Measurements from ENCODE around the gene WDR90.

WDR90 gene

GRCh38 chr16:648781-649589 lies at the start of gene WDR90:
TSS of gene WDR90 (plus strand) at chr16:649365. CDS start at chr16:649417, 52 bp downstream.
- DNase-seq (ENCODE audit: low spot score): peak; percentile 94

- peak; percentile 71 for DNase-seq (ENCODE audit: low spot score)
Measured at GRCh38 chr16:600781-601180, 48.4 kb upstream of the WDR90 start.

- no peak for DNase-seq (ENCODE audit: low spot score)
Measured at GRCh38 chr16:603933-604332, 45.2 kb upstream of the WDR90 start.

GRCh38 chr16:606656-607307 lies 42.4 kb upstream of the WDR90 start:
- no peak for DNase-seq (ENCODE audit: low spot score)

- DNase-seq (ENCODE audit: low spot score): no peak
Measured at GRCh38 chr16:608019-608418, 41.1 kb upstream of the WDR90 start.

GRCh38 chr16:609316-609715 lies 39.8 kb upstream of the WDR90 start:
- DNase-seq (ENCODE audit: low spot score): no peak

GRCh38 chr16:609984-610383 lies 39.2 kb upstream of the WDR90 start:
- DNase-seq (ENCODE audit: low spot score): no peak

- no peak for DNase-seq (ENCODE audit: low spot score)
Measured at GRCh38 chr16:610513-611381, 38.4 kb upstream of the WDR90 start.

- no peak for DNase-seq (ENCODE audit: low spot score)
Measured at GRCh38 chr16:615122-615521, 34.0 kb upstream of the WDR90 start.

- DNase-seq (ENCODE audit: low spot score): no peak
Measured at GRCh38 chr16:616733-617586, 32.2 kb upstream of the WDR90 start.

- no peak for DNase-seq (ENCODE audit: low spot score)
Measured at GRCh38 chr16:617855-618254, 31.3 kb upstream of the WDR90 start.

- no peak for DNase-seq (ENCODE audit: low spot score)
Measured at GRCh38 chr16:619476-620100, 29.6 kb upstream of the WDR90 start.

- no peak for DNase-seq (ENCODE audit: low spot score)
Measured at GRCh38 chr16:620700-621525, 28.3 kb upstream of the WDR90 start.

- DNase-seq (ENCODE audit: low spot score): no peak
Measured at GRCh38 chr16:621526-622105, 27.5 kb upstream of the WDR90 start.

- no peak for DNase-seq (ENCODE audit: low spot score)
Measured at GRCh38 chr16:622920-623280, 26.3 kb upstream of the WDR90 start.

- no peak for DNase-seq (ENCODE audit: low spot score)
Measured at GRCh38 chr16:624526-625070, 24.6 kb upstream of the WDR90 start.

- DNase-seq (ENCODE audit: low spot score): no peak
Measured at GRCh38 chr16:625117-625976, 23.8 kb upstream of the WDR90 start.

- DNase-seq (ENCODE audit: low spot score): peak; percentile 8
Measured at GRCh38 chr16:625977-626765, 23.0 kb upstream of the WDR90 start.
